ENCODE measurements around the gene MRPL34.

The MRPL34 gene

DNA sequence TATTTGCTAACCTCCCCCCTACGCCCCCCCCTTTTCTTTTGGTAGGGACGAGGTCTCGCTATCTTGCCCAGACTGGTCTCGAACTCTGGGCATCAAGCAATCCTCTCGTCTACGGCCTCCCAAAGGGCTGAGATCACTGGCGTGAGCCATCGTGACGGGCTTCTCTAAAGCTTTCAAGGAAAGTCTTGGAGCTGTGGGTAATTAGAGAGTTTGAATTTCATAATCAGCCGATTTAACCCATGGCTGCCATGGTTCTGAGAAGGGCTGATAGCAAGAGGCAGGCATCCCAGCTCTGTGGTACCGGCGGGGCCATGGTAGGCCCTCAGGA, 1.8 kb upstream of the MRPL34 start:
- no peak overlapping the region for H3K27ac Mint-ChIP-seq
- no peak for DNase-seq
- H3K9me3 Mint-ChIP-seq = peaks cover under 1% of the 10 kb centered on the region
- peaks cover 3% of the 10 kb centered on the region for H3K27me3 Mint-ChIP-seq (ENCODE audit: low read depth, poor library complexity)
- TF ChIP-seq, protein P1, sequence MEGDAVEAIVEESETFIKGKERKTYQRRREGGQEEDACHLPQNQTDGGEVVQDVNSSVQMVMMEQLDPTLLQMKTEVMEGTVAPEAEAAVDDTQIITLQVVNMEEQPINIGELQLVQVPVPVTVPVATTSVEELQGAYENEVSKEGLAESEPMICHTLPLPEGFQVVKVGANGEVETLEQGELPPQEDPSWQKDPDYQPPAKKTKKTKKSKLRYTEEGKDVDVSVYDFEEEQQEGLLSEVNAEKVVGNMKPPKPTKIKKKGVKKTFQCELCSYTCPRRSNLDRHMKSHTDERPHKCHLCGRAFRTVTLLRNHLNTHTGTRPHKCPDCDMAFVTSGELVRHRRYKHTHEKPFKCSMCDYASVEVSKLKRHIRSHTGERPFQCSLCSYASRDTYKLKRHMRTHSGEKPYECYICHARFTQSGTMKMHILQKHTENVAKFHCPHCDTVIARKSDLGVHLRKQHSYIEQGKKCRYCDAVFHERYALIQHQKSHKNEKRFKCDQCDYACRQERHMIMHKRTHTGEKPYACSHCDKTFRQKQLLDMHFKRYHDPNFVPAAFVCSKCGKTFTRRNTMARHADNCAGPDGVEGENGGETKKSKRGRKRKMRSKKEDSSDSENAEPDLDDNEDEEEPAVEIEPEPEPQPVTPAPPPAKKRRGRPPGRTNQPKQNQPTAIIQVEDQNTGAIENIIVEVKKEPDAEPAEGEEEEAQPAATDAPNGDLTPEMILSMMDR (IDR thresholded peaks at IDR 0.05) = no peak
- H3K4me3 Mint-ChIP-seq = peak overlapping the region; percentile 74
- H3K4me1 Mint-ChIP-seq = peaks cover 40% of the 10 kb centered on the region
- H3K36me3 Mint-ChIP-seq (ENCODE audit: low read depth) = peaks cover 13% of the 10 kb centered on the region

GRCh38 chr19:17304386-17305215, 1.1 kb upstream of the MRPL34 start:
- peaks cover 12% of the 10 kb centered on the region for H3K36me3 Mint-ChIP-seq (ENCODE audit: low read depth)
- peak overlapping the region; percentile 86 for H3K4me3 Mint-ChIP-seq
- no peak for DNase-seq
- TF ChIP-seq, protein P1 (IDR thresholded peaks at IDR 0.05) = no peak
- peak overlapping the region; percentile 93 for H3K27ac Mint-ChIP-seq
- peaks cover 45% of the 10 kb centered on the region for H3K4me1 Mint-ChIP-seq
- H3K9me3 Mint-ChIP-seq = no peaks in the 10 kb centered on the region
- peaks cover 3% of the 10 kb centered on the region for H3K27me3 Mint-ChIP-seq (ENCODE audit: low read depth, poor library complexity)

DNA sequence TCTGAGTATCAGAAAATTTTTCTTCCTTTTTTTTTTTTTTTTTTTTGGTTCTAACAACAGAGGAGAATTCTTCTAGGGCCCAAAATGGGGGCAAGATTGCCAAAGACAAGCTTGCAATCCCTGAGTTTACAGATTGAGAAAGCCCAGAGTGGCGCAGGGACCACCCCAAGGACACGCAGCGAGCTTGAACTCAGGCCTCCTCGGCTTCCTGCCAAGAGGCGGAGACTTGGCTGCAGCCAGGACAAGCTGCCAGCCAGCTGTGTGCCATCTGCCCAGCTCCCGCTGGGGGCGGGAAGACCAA, 506 bp upstream of the MRPL34 start:
- H3K4me3 Mint-ChIP-seq = peak overlapping the region; percentile 86
- DNase-seq = no peak
- H3K36me3 Mint-ChIP-seq (ENCODE audit: low read depth) = peaks cover 8% of the 10 kb centered on the region
- peaks cover 48% of the 10 kb centered on the region for H3K4me1 Mint-ChIP-seq
- TF ChIP-seq, protein P1 (IDR thresholded peaks at IDR 0.05) = no peak
- peaks cover 3% of the 10 kb centered on the region for H3K27me3 Mint-ChIP-seq (ENCODE audit: low read depth, poor library complexity)
- H3K27ac Mint-ChIP-seq = peak overlapping the region; percentile 93
- H3K9me3 Mint-ChIP-seq = no peaks in the 10 kb centered on the region

DNA sequence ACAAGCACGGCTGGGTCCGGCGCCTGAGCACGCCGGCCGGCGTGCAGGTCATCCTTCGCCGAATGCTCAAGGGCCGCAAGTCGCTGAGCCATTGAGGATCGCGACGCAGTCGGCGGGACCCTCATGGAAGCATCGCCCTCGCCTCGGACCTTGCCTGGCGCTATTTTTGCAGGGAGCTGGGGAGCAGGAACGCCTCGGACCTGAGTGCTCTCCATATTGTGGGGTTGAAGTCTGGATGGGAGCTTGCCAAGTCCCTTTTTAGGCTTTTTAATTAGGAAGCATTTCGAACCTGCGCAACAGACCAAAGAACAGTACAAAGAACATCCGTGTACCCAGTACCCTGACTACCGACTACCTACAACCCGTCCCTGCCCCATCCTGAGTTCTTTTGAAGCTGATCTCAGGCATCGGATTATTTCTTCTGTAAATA, 628 bp downstream of the MRPL34 start:
- peaks cover 57% of the 10 kb centered on the region for H3K4me1 Mint-ChIP-seq
- TF ChIP-seq, protein P1 (IDR thresholded peaks at IDR 0.05) = no peak
- H3K36me3 Mint-ChIP-seq (ENCODE audit: low read depth) = peaks cover under 1% of the 10 kb centered on the region
- H3K9me3 Mint-ChIP-seq = no peaks in the 10 kb centered on the region
- H3K27me3 Mint-ChIP-seq (ENCODE audit: low read depth, poor library complexity) = peaks cover 3% of the 10 kb centered on the region
- peak overlapping the region; percentile 61 for H3K27ac Mint-ChIP-seq
- H3K4me3 Mint-ChIP-seq = peak overlapping the region; percentile 86
- DNase-seq = peak; percentile 63

- Mint-ChIP-seq H3K27me3 (ENCODE audit: low read depth, poor library complexity) (no peaks in the 10 kb centered on the region), H3K9me3 (no peaks in the 10 kb centered on the region), H3K4me1 (peaks cover 57% of the 10 kb centered on the region), H3K27ac (no peak overlapping the region), H3K4me3 (peak overlapping the region; percentile 86), H3K36me3 (ENCODE audit: low read depth) (peaks cover 6% of the 10 kb centered on the region)
- TF ChIP-seq, protein P1 (IDR thresholded peaks at IDR 0.05) = no peak
- no peak for DNase-seq
Observed at GRCh38 chr19:17307876-17308377, 2.3 kb downstream of the MRPL34 start.

All from nephron progenitor cell (in vitro differentiated cells).